CD14-positive monocyte (primary cell): ENCODE results near the gene PHLDB2. TPM values are rescaled to one million over a fixed set of nuclear protein-coding genes. Genes with fewer than 3 reads are reported as not detected.

Source experiments
- DNase-seq, 3 donors: peaks; one replicate each; pipeline ENCODE4 v3.0.0-alpha.2; 2011 to 2022
- H2AFZ ChIP-seq: 2 replicates; pipeline ENCODE4 v1.6.0; 2012; ENCODE audit warnings: mild to moderate bottlenecking, low read depth, low read length, inconsistent platforms; ENCODE audit not compliant: insufficient read depth, poor library complexity, severe bottlenecking
- H3K27ac ChIP-seq, 2 donors: 1 replicate in 1 of 2; 2 replicates in 1 of 2; pipeline ENCODE4 v1.5.1; 2012 to 2013; ENCODE audit warnings: low read length in 2 of 2, control low read depth in 1 of 2, inconsistent platforms in 1 of 2, low read depth in 1 of 2, mild to moderate bottlenecking in 1 of 2
- H3K27me3 ChIP-seq, 2 donors: one replicate each; pipeline versions ENCODE4 v1.6.0 to v1.6.1; 2011 to 2013; ENCODE audit warnings: low read length in 2 of 2; ENCODE audit not compliant: control insufficient read depth in 2 of 2, insufficient read depth in 2 of 2
- H3K36me3 ChIP-seq, 2 donors: replicated peaks in 1 of 2; 1 replicate in 1 of 2; 2 replicates in 1 of 2; pipeline versions ENCODE4 v1.5.1 to v1.6.1; 2012 to 2013; ENCODE audit warnings: low read length in 2 of 2, control low read depth in 1 of 2, inconsistent platforms in 1 of 2, mild to moderate bottlenecking in 1 of 2; ENCODE audit not compliant: insufficient read depth in 2 of 2, control insufficient read depth in 1 of 2
- H3K4me1 ChIP-seq, 2 donors: 1 replicate in 1 of 2; 2 replicates in 1 of 2; pipeline versions ENCODE4 v1.5.1 to v1.6.1; 2012 to 2013; ENCODE audit warnings: low read length in 2 of 2, control low read depth in 1 of 2, inconsistent platforms in 1 of 2, mild to moderate bottlenecking in 1 of 2, moderate library complexity in 1 of 2; ENCODE audit not compliant: insufficient read depth in 2 of 2, control insufficient read depth in 1 of 2
- H3K4me2 ChIP-seq: replicated peaks from 2 replicates; pipeline ENCODE3; 2012; ENCODE audit warnings: low read length, moderate library complexity, mild to moderate bottlenecking; ENCODE audit not compliant: poor library complexity, severe bottlenecking; ENCODE audit errors: extremely low read depth
- H3K4me3 ChIP-seq, 3 experiments: fragments of 200-600 bp in 1 of 3; sonication (generic) in 1 of 3; replicated peaks in 1 of 3; 1 replicate in 2 of 3; 2 replicates in 1 of 3; pipeline ENCODE4 v1.5.1; 2011 to 2013; ENCODE audit warnings: low read length in 3 of 3, mild to moderate bottlenecking in 3 of 3, control low read depth in 2 of 3, low read depth in 2 of 3, inconsistent platforms in 1 of 3, moderate library complexity in 1 of 3
- H3K79me2 ChIP-seq: 2 replicates; pipeline ENCODE4 v1.6.0; 2012; ENCODE audit warnings: mild to moderate bottlenecking, control low read depth, inconsistent platforms, low read length, moderate library complexity; ENCODE audit not compliant: insufficient read depth
- H3K9ac ChIP-seq: 2 replicates; pipeline ENCODE4 v1.6.0; 2017; ENCODE audit warnings: low read length, mild to moderate bottlenecking; ENCODE audit not compliant: insufficient read depth, poor library complexity, severe bottlenecking
- H3K9me3 ChIP-seq, 2 donors: replicated peaks in 1 of 2; 1 replicate in 1 of 2; 2 replicates in 1 of 2; pipeline versions ENCODE4 v1.5.1 to v1.6.1; 2012 to 2013; ENCODE audit warnings: low read length in 2 of 2, control low read depth in 1 of 2; ENCODE audit not compliant: control insufficient read depth in 1 of 2, insufficient read depth in 1 of 2
- H4K20me1 ChIP-seq: 2 replicates; pipeline ENCODE4 v1.6.0; 2012; ENCODE audit warnings: mild to moderate bottlenecking, low read length, control low read depth, moderate library complexity; ENCODE audit not compliant: insufficient read depth
- H3K27ac Mint-ChIP-seq, 7 donors: one replicate each; pipeline ENCODE4 v1.8.0; 2020; ENCODE audit warnings: mild to moderate bottlenecking in 7 of 7, mixed read lengths in 7 of 7, moderate library complexity in 6 of 7, inconsistent platforms in 2 of 7
- H3K27me3 Mint-ChIP-seq, 3 donors: one replicate each; pipeline ENCODE4 v1.8.0; 2021 to 2022; ENCODE audit warnings: low read depth in 3 of 3, mild to moderate bottlenecking in 3 of 3, mixed read lengths in 3 of 3, moderate library complexity in 3 of 3, inconsistent platforms in 1 of 3
- H3K36me3 Mint-ChIP-seq, 2 donors: one replicate each; pipeline ENCODE4 v1.8.0; 2020; ENCODE audit warnings: mixed read lengths in 2 of 2, inconsistent platforms in 1 of 2, mild to moderate bottlenecking in 1 of 2
- H3K4me1 Mint-ChIP-seq: one replicate; pipeline ENCODE4 v1.8.0; 2020; ENCODE audit warnings: mild to moderate bottlenecking, mixed read lengths
- H3K4me3 Mint-ChIP-seq, 2 donors: one replicate each; pipeline ENCODE4 v1.8.0; 2020; ENCODE audit warnings: mild to moderate bottlenecking in 2 of 2, mixed read lengths in 2 of 2, moderate library complexity in 1 of 2
- H3K9me3 Mint-ChIP-seq, 7 donors: one replicate each; pipeline ENCODE4 v1.8.0; 2020 to 2022; ENCODE audit warnings: mixed read lengths in 7 of 7, mild to moderate bottlenecking in 6 of 7, moderate library complexity in 6 of 7, inconsistent platforms in 2 of 7
- WGBS: methylation state at CpG from one replicate; pipeline ENCODE4 v1.1.5; 2013; ENCODE audit warnings: missing lambda C conversion rate; ENCODE audit not compliant: insufficient coverage; 5-methylcytosine and 5-hydroxymethylcytosine counted together
- intact Hi-C, 2 donors: fragments of 100-400 bp; cut with micrococcal nuclease; formaldehyde crosslinking; loops; one replicate each; pipeline versions ENCODE4 v1.15.0 to v1.15.1; 2023
- polyA plus RNA-seq, 3 donors: library from polyadenylated mRNA; depleted of rRNA in 1 of 3; unstranded in 2 of 3; stranded (reverse) in 1 of 3; fragments of 300-500 nt in 2 of 3; fragments of >200 nt in 1 of 3; fragmentation: Illumina TruSeq in 2 of 3; gene quantifications; 1 replicate in 2 of 3; 2 replicates in 1 of 3; pipeline ENCODE4 v1.2.3, GENCODE V29; 2012 to 2021
- TF ChIP-seq, protein P1 (sequence below): fragments of 200-600 bp; IDR thresholded peaks from one replicate; pipeline ENCODE4 v1.8.0; 2022; ENCODE audit warnings: antibody characterized with exemption, mild to moderate bottlenecking

The PHLDB2 gene
- polyA plus RNA-seq, 3 donors, result 0.08 TPM; not detected in 2

DNA sequence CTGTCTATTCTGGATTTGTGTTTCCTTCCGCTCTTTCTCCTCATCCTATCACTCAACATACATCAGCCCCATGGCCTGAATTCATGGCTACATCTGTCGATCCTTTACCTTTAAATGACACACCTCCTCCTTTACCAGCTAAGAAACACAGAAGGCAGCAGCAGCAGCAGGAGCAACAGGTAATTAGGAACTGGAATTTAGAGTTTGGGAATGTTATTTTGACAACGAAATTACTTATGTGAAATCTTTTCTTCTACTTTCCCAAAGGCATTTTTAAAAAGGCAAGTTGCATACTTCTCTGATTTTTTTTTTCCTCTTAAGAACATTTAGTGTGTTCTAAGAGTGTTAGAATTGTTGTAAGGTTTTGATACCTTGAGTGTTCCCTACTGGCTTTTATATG is 90.6 kb downstream of the PHLDB2 start:
- Mint-ChIP-seq H3K9me3 (no peaks in the 10 kb centered on the region), H3K27ac (no peak overlapping the region)

DNA sequence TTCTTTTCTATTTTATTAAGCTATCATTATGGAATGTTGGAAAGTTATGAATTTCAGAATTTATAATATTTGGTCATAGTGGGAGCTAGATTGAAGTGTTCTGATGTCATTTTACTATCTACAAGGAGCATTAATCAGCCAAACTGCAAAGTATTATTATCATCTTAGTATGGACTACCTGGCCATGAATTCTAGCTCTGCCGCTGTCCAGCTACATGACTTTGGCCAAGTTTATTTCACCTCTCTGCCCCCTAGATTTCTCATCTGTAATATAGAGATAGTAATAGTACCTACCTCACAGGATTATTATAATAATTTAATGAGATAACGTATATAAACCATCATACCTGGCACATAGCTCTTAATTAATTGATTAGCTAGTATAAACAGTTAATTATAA is 92.0 kb downstream of the PHLDB2 start:
- Mint-ChIP-seq H3K27ac (no peak overlapping the region), H3K27me3 (peaks cover 0 to 5% (median 0%) of the 10 kb centered on the region in 3 donors), H3K4me1 (no peaks in the 10 kb centered on the region), H3K4me3 (no peak overlapping the region), H3K9me3 (no peaks in the 10 kb centered on the region), H3K36me3 (no peaks in the 10 kb centered on the region)
- Histone ChIP-seq H3K9ac (no peak overlapping the region), H3K4me1 (no peaks in the 10 kb centered on the region), H3K9me3 (no peaks in the 10 kb centered on the region), H3K36me3 (no peaks in the 10 kb centered on the region), H2AFZ (no peak overlapping the region), H3K4me2 (no peak overlapping the region), H4K20me1 (no peaks in the 10 kb centered on the region), H3K27ac (no peak overlapping the region), H3K4me3 (no peak overlapping the region), H3K79me2 (no peaks in the 10 kb centered on the region), H3K27me3 (no peaks in the 10 kb centered on the region)
- DNase-seq, result no peak
- TF ChIP-seq, protein P1, sequence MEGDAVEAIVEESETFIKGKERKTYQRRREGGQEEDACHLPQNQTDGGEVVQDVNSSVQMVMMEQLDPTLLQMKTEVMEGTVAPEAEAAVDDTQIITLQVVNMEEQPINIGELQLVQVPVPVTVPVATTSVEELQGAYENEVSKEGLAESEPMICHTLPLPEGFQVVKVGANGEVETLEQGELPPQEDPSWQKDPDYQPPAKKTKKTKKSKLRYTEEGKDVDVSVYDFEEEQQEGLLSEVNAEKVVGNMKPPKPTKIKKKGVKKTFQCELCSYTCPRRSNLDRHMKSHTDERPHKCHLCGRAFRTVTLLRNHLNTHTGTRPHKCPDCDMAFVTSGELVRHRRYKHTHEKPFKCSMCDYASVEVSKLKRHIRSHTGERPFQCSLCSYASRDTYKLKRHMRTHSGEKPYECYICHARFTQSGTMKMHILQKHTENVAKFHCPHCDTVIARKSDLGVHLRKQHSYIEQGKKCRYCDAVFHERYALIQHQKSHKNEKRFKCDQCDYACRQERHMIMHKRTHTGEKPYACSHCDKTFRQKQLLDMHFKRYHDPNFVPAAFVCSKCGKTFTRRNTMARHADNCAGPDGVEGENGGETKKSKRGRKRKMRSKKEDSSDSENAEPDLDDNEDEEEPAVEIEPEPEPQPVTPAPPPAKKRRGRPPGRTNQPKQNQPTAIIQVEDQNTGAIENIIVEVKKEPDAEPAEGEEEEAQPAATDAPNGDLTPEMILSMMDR, result no peak
- intact Hi-C loops, result no loop called here
- no CpG with 5 or more reads among the region's 2 CpGs for WGBS

More for the DNA sequence above, 90.6 kb downstream of the PHLDB2 start:
- 100% methylated on average over 1 of the region's 3 CpGs for WGBS
- Histone ChIP-seq H3K9ac (no peak overlapping the region), H3K9me3 (no peaks in the 10 kb centered on the region), H3K36me3 (no peaks in the 10 kb centered on the region), H4K20me1 (no peaks in the 10 kb centered on the region), H3K4me2 (no peak overlapping the region), H3K79me2 (no peaks in the 10 kb centered on the region), H3K27ac (no peak overlapping the region), H2AFZ (no peak overlapping the region), H3K4me3 (no peak overlapping the region), H3K27me3 (no peaks in the 10 kb centered on the region), H3K4me1 (no peaks in the 10 kb centered on the region)
- DNase-seq, result no peak
- intact Hi-C loops, result no loop called here
- Mint-ChIP-seq H3K4me1 (no peaks in the 10 kb centered on the region), H3K36me3 (no peaks in the 10 kb centered on the region), H3K27me3 (peaks cover 0 to 6% (median 0%) of the 10 kb centered on the region in 3 donors), H3K4me3 (no peak overlapping the region)
- TF ChIP-seq, protein P1, result no peak
